Astrocyte (in vitro differentiated cells and primary cell): ENCODE measurements around the gene NMT1. TPM values are rescaled to one million over a fixed set of nuclear protein-coding genes. Genes with fewer than 3 reads are reported as not detected.

Experiments used
- DNase-seq: peaks from one replicate; pipeline ENCODE4 v3.0.0-alpha.2; 2010; ENCODE audit warnings: low read depth
- FAIRE-seq: peaks from 2 replicates; lab custom pipeline; 2011; peaks lifted over from hg19 to GRCh38; lab: Jason Lieb, UNC
- H2AFZ ChIP-seq: 2 replicates; pipeline ENCODE4 v1.6.0; 2012; ENCODE audit warnings: low read depth, low read length, inconsistent platforms
- H3K27ac ChIP-seq: 2 replicates; pipeline ENCODE4 v1.5.1; 2011; ENCODE audit warnings: low read depth, low read length, inconsistent platforms
- H3K27me3 ChIP-seq: 2 replicates; pipeline ENCODE4 v1.6.0; 2011; ENCODE audit warnings: low read length, inconsistent platforms; ENCODE audit not compliant: insufficient read depth
- H3K36me3 ChIP-seq: 2 replicates; pipeline ENCODE4 v1.5.1; 2011; ENCODE audit warnings: low read length, inconsistent platforms; ENCODE audit not compliant: insufficient read depth
- H3K4me1 ChIP-seq: 2 replicates; pipeline ENCODE4 v1.5.1; 2011; ENCODE audit warnings: low read length, inconsistent platforms; ENCODE audit not compliant: insufficient read depth
- H3K4me2 ChIP-seq: 2 replicates; pipeline ENCODE4 v1.6.0; 2012; ENCODE audit warnings: low read length, inconsistent platforms
- H3K4me3 ChIP-seq: 2 replicates; pipeline ENCODE4 v1.5.1; 2011; ENCODE audit warnings: low read depth, mild to moderate bottlenecking, low read length, inconsistent platforms; ENCODE audit not compliant: insufficient read depth
- H3K79me2 ChIP-seq: 2 replicates; pipeline ENCODE4 v1.6.0; 2012; ENCODE audit warnings: mild to moderate bottlenecking, low read length, inconsistent platforms; ENCODE audit not compliant: insufficient read depth
- H3K9ac ChIP-seq: 2 replicates; pipeline ENCODE4 v1.6.0; 2012; ENCODE audit warnings: mild to moderate bottlenecking, low read length, inconsistent platforms
- H3K9me3 ChIP-seq: 2 replicates; pipeline ENCODE4 v1.5.1; 2012; ENCODE audit warnings: low read depth, mild to moderate bottlenecking, low read length, inconsistent platforms; ENCODE audit not compliant: insufficient read depth
- H4K20me1 ChIP-seq: 2 replicates; pipeline ENCODE4 v1.6.0; 2012; ENCODE audit warnings: low read length, inconsistent platforms; ENCODE audit not compliant: insufficient read depth
- H3K27ac Mint-ChIP-seq: one replicate; pipeline ENCODE4 v1.8.0; 2021; ENCODE audit warnings: mild to moderate bottlenecking, mixed read lengths; ENCODE audit not compliant: unreplicated experiment
- H3K27me3 Mint-ChIP-seq: one replicate; pipeline ENCODE4 v1.8.0; 2021; ENCODE audit warnings: low read depth, mixed read lengths; ENCODE audit not compliant: unreplicated experiment
- H3K36me3 Mint-ChIP-seq: one replicate; pipeline ENCODE4 v1.8.0; 2021; ENCODE audit warnings: low read depth, mixed read lengths; ENCODE audit not compliant: unreplicated experiment
- H3K4me1 Mint-ChIP-seq: one replicate; pipeline ENCODE4 v1.8.0; 2021; ENCODE audit warnings: low read depth, mixed read lengths; ENCODE audit not compliant: unreplicated experiment
- H3K4me3 Mint-ChIP-seq: one replicate; pipeline ENCODE4 v1.8.0; 2021; ENCODE audit warnings: mild to moderate bottlenecking, moderate library complexity, mixed read lengths; ENCODE audit not compliant: unreplicated experiment
- H3K9me3 Mint-ChIP-seq: one replicate; pipeline ENCODE4 v1.8.0; 2021; ENCODE audit warnings: mild to moderate bottlenecking, mixed read lengths; ENCODE audit not compliant: unreplicated experiment
- EZH2 ChIP-seq: IDR thresholded peaks from 2 replicates; pipeline ENCODE4 v1.6.1; 2012; ENCODE audit warnings: mild to moderate bottlenecking, low read length, inconsistent platforms; ENCODE audit not compliant: insufficient read depth
- total RNA-seq: library from RNA; stranded (reverse); gene quantifications from 2 replicates; pipeline ENCODE4 v1.2.1, GENCODE V29; 2021
- TF ChIP-seq, protein P1 (sequence below): IDR thresholded peaks from 2 replicates; pipeline ENCODE4 v1.5.1; 2011; ENCODE audit warnings: low read depth, mild to moderate bottlenecking, inconsistent platforms, low read length, moderate library complexity; ENCODE audit not compliant: insufficient read depth

Gene NMT1
- total RNA-seq, 1 donor from 2014 or later = 114 TPM

DNA sequence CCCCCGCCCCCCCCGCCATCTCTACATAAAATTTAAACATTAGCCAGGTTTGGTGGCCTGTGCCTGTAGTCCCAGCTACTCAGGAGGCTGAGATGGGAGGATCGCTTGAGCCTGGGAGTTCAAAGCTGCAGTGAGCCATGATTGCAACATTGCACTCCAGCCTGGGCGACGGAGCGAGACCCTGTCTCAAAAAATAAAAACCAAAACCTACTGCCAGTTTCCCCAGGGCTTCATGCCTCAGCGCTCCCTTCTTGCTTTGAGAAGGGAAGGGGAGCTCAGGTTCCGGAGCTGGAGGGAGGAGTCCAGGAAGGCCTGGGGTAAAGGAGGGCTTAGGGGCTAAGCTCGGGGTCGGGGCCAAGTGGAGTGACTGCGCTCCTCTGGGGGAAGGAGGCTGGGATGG lies 50.7 kb downstream of the NMT1 start:
- H3K9me3 Mint-ChIP-seq = no peaks in the 10 kb centered on the region
- H3K4me1 Mint-ChIP-seq = peaks cover 10% of the 10 kb centered on the region
- H4K20me1 ChIP-seq = peaks cover 23% of the 10 kb centered on the region
- H3K79me2 ChIP-seq = no peaks in the 10 kb centered on the region
- FAIRE-seq (no peak), DNase-seq (no peak)
- H3K27ac Mint-ChIP-seq = peak overlapping the region; percentile 26
- no peaks in the 10 kb centered on the region for H3K27me3 ChIP-seq
- no peak overlapping the region for H2AFZ ChIP-seq
- no peaks in the 10 kb centered on the region for H3K27me3 Mint-ChIP-seq
- H3K9ac ChIP-seq = no peak overlapping the region
- H3K27ac ChIP-seq = no peak overlapping the region
- TF ChIP-seq EZH2 = no peak
- TF ChIP-seq, protein P1, sequence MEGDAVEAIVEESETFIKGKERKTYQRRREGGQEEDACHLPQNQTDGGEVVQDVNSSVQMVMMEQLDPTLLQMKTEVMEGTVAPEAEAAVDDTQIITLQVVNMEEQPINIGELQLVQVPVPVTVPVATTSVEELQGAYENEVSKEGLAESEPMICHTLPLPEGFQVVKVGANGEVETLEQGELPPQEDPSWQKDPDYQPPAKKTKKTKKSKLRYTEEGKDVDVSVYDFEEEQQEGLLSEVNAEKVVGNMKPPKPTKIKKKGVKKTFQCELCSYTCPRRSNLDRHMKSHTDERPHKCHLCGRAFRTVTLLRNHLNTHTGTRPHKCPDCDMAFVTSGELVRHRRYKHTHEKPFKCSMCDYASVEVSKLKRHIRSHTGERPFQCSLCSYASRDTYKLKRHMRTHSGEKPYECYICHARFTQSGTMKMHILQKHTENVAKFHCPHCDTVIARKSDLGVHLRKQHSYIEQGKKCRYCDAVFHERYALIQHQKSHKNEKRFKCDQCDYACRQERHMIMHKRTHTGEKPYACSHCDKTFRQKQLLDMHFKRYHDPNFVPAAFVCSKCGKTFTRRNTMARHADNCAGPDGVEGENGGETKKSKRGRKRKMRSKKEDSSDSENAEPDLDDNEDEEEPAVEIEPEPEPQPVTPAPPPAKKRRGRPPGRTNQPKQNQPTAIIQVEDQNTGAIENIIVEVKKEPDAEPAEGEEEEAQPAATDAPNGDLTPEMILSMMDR = no peak
- H3K4me2 ChIP-seq = no peak overlapping the region
- peaks cover 9% of the 10 kb centered on the region for H3K4me1 ChIP-seq
- H3K36me3 Mint-ChIP-seq = peaks cover 6% of the 10 kb centered on the region
- no peak overlapping the region for H3K4me3 Mint-ChIP-seq
- peaks cover 4% of the 10 kb centered on the region for H3K36me3 ChIP-seq
- H3K9me3 ChIP-seq = no peaks in the 10 kb centered on the region
- H3K4me3 ChIP-seq = no peak overlapping the region

DNA sequence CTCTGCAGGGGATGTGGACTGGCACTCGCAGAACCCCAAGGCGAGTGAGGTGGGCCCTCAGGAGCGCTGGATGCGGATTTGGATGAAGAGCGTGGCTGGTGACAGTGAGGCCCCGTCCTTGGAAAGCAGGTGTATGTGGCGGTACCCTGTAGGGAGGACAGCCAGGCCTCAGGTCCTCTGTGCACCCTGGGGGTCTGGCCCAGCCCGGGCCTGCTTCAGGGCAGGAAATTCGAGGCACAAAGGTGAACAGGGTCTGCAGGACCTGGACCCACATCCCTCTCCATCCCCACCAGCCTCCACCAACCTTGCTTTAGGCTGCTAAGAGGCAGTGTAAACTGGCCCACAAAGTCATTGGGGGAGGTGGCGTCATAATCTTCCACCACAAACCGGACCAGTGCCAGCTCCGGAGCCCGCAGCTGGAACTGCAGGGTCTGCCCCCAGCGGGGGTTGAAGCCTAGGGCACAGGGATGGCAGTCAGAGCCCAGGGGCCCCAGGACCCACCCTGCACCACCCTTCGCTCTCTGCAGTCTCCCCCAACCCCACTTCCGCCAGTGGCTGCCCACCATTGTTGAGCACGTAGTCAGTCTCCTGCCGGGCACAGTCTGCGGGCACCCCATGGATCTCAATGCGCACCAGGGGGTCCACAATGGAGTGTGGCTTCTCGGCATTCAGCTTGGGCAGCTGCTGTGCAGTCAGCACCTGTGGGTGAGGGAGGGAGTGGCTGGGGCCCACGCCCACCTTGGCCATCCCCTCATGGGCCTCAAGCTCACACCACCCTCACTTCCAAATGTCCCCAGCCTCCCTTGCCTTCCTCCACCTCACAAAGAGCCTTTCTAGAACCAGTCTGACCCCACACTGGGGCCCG lies 51.7 kb downstream of the NMT1 start:
- no peak overlapping the region for H3K4me2 ChIP-seq

More for the DNA sequence above, 51.7 kb downstream of the NMT1 start:
- TF ChIP-seq, protein P1 = no peak
- no peak for TF ChIP-seq EZH2
- Mint-ChIP-seq H3K36me3 (peaks cover 6% of the 10 kb centered on the region), H3K4me1 (peaks cover 8% of the 10 kb centered on the region), H3K27me3 (no peaks in the 10 kb centered on the region), H3K9me3 (no peaks in the 10 kb centered on the region), H3K27ac (no peak overlapping the region), H3K4me3 (no peak overlapping the region)
- H3K9ac ChIP-seq = no peak overlapping the region
- no peaks in the 10 kb centered on the region for H3K79me2 ChIP-seq
- no peaks in the 10 kb centered on the region for H3K27me3 ChIP-seq
- H3K4me1 ChIP-seq = peaks cover 9% of the 10 kb centered on the region
- FAIRE-seq (no peak), DNase-seq (no peak)
- H3K36me3 ChIP-seq = peaks cover 4% of the 10 kb centered on the region
- H4K20me1 ChIP-seq = peaks cover 14% of the 10 kb centered on the region
- no peak overlapping the region for H3K4me3 ChIP-seq
- no peak overlapping the region for H3K27ac ChIP-seq
- H2AFZ ChIP-seq = no peak overlapping the region
- no peaks in the 10 kb centered on the region for H3K9me3 ChIP-seq
